Measurements from ENCODE around the gene SPRING1. TPM values are rescaled to one million over a fixed set of nuclear protein-coding genes. Genes with fewer than 3 reads are reported as not detected.

The SPRING1 gene
- total and polyA plus RNA-seq, 2 of the 4 experiments (the other 2 are of a cell fraction), result 12.4 to 14.0 TPM

DNA sequence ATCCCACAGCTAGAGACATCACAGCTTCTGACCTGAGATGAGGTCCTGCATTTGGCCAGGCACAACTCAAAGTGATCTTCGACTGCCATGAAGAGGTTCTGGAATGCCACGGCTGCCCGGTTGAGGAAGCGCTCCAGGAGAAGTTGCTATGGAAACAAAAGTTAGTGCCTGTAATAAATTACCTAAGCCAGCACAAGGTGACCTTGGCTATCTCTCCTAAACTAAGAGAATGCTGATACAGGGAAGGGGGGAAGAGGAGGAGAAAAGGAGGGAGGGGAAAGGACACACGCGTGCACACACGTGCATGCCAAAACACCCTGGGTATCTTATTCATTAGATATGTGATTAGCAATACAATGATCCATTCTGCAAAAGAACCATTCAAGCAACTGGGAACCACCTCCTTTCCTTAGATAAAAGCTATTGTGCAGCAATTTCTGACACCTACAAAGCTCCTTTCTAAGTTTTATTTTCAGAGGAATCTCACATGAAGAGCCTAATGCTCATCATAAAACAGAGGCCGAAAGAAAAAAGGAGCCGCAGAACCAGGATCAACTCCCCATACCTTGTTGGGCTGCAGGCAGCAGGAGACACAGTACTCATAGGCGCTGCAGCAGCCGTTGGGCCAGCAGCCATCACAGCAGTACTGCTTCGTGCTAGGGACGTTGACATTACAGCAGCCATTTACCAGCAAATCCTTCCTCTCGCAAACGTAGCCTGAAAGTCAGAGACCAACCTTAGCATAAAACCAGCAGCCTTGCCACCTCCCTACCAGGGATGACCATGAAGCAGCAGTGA lies 17.9 kb downstream of the SPRING1 start (continued):
- TF ChIP-seq SMC3 (IDR thresholded peaks at IDR 0.05; ENCODE audit: low read depth, low read length), result no peak

DNA sequence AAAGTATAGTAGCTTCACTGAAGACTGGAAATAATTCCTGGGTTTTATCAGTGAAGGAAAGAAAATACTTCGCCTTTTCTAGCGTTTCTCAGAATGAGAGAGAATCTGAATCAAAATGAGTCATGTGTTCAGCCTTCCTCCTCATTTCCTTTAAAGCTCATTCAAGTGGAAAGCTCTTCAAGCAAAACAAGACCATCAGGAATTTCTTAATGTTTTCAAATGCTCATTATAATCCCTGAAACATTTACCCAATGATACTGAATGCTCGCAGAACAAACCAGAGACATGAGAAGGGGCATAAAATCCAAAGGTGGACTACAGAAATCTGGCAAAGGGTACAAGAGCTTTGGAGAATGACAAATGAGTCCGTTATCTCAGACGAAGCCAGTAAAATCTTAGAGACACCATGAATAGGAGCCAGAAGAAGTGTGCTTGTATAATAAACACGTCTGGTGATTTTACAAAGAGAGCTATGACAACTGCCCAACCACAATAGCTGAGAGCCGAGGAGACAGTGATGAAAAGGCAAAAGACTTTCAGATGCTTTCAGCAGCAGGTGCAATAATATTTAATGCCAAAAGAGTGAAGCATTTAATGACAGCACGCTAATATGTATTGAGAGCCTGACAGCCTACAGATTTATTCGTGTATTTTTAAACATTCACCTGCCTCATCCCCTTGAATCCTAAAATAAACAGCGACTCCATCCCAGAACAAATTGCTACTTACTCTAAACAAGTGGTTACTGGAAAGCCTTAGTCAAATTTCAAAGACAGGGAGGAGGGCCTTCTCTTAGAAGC lies 19.0 kb downstream of the SPRING1 start:
- H2BK5ac ChIP-seq (ENCODE audit: low read depth, low read length, poor library complexity, severe bottlenecking), result no peak overlapping the region
- POLR2A ChIA-PET (ENCODE audit: unreplicated experiment), result interaction anchor here (0.7 kb wide), 1 partner anchor 42 kb away, joined by 3 read pairs; no protein-coding TSS in a partner anchor

More for the DNA sequence above, 19.0 kb downstream of the SPRING1 start:
- Histone ChIP-seq H3K18ac (ENCODE audit: low read depth, low read length) (no peak overlapping the region), H3K4me3 (ENCODE audit: insufficient read depth, low read depth, low read length) (no peak overlapping the region), H3K4me2 (ENCODE audit: low read depth, low read length) (peak overlapping the region; percentile 27; the same call in 1 of the 2 replicates), H2AK5ac (ENCODE audit: low read depth, low read length) (no peak overlapping the region), H4K20me1 (ENCODE audit: insufficient read depth, low read length) (peaks cover 7% of the 10 kb centered on the region; the same call in 1 of the 2 replicates), H2BK120ac (ENCODE audit: low read depth, low read length) (no peak overlapping the region), H3K79me1 (ENCODE audit: low read depth in 1 of 2, low read length in 2 of 2) (peaks cover 16 to 32% of the 10 kb centered on the region in 2 experiments), H2BK20ac (ENCODE audit: low read depth, low read length) (no peak overlapping the region), H2AK9ac (replicated peaks; ENCODE audit: low read depth, low read length, poor library complexity) (no peak overlapping the region), H3K9me1 (ENCODE audit: insufficient read depth, low read length) (peaks cover 9% of the 10 kb centered on the region; the same call in 1 of the 2 replicates), H3K9ac (ENCODE audit: low read depth, low read length) (no peak overlapping the region), H3K23ac (ENCODE audit: low read depth, low read length) (no peak overlapping the region), H3K4me1 (ENCODE audit: control insufficient read depth, insufficient read depth, low read length) (peaks cover 7% of the 10 kb centered on the region), H3K36me3 (ENCODE audit: control insufficient read depth, insufficient read depth, low read length) (peaks cover 8% of the 10 kb centered on the region), H4K91ac (ENCODE audit: insufficient read depth, low read depth, low read length) (no peak overlapping the region), H4K5ac (ENCODE audit: low read depth, low read length) (no peak overlapping the region), H4K8ac (ENCODE audit: low read depth in 2 of 2, low read length in 2 of 2) (no peak overlapping the region), H3K9me3 (ENCODE audit: control insufficient read depth, insufficient read depth, low read length) (no peaks in the 10 kb centered on the region), H3K27ac (ENCODE audit: insufficient read depth, low read length) (no peak overlapping the region), H2BK15ac (ENCODE audit: low read depth, low read length) (no peak overlapping the region), H3K27me3 (ENCODE audit: control insufficient read depth, insufficient read depth, low read length) (no peaks in the 10 kb centered on the region), H3K56ac (ENCODE audit: extremely low read depth, insufficient read depth, low read length) (no peak overlapping the region), H3K4ac (ENCODE audit: low read depth, low read length) (no peak overlapping the region), H3K14ac (replicated peaks; ENCODE audit: low read depth, low read length) (no peak overlapping the region), H2AFZ (replicated peaks; ENCODE audit: low read length, poor library complexity) (no peak overlapping the region)
- dilution Hi-C loops (cut with HindIII; ENCODE audit: low sequenced_read_pairs, unreplicated experiment) (no loop called here), in situ Hi-C loops (cut with MboI; ENCODE audit: low sequenced_read_pairs) (no loop called here), intact Hi-C loops (cut with micrococcal nuclease) (no loop called here)
- ATAC-seq (ENCODE audit: low read depth), result peak; percentile 64
- BruUV-seq (replicated peaks), result no TSS peak
- CTCF ChIA-PET, result interaction anchor here (0.5 to 1.7 kb wide), 3 partner anchors 10 to 164 kb away, joined by 4 to 9 read pairs (median 6); no protein-coding TSS in a partner anchor
- 40% methylated on average over 1 of the region's 10 CpGs; no CpG with 5 or more reads in 1 of the 2 experiments for WGBS, 2 experiments (ENCODE audit: extremely low coverage in 2 of 2, insufficient read length in 1 of 2)
- TF ChIP-seq POLR2A (IDR thresholded peaks at IDR 0.05; ENCODE audit: low read depth, low read length), result no peak
- TF ChIP-seq CHD1 (IDR thresholded peaks at IDR 0.05; ENCODE audit: low read depth, low read length), result no peak
- no peak for TF ChIP-seq NFE2L2 (IDR thresholded peaks at IDR 0.05; ENCODE audit: low read depth, low read length)
- no peak for TF ChIP-seq SMC3 (IDR thresholded peaks at IDR 0.05; ENCODE audit: low read depth, low read length)
- TF ChIP-seq, protein P1, sequence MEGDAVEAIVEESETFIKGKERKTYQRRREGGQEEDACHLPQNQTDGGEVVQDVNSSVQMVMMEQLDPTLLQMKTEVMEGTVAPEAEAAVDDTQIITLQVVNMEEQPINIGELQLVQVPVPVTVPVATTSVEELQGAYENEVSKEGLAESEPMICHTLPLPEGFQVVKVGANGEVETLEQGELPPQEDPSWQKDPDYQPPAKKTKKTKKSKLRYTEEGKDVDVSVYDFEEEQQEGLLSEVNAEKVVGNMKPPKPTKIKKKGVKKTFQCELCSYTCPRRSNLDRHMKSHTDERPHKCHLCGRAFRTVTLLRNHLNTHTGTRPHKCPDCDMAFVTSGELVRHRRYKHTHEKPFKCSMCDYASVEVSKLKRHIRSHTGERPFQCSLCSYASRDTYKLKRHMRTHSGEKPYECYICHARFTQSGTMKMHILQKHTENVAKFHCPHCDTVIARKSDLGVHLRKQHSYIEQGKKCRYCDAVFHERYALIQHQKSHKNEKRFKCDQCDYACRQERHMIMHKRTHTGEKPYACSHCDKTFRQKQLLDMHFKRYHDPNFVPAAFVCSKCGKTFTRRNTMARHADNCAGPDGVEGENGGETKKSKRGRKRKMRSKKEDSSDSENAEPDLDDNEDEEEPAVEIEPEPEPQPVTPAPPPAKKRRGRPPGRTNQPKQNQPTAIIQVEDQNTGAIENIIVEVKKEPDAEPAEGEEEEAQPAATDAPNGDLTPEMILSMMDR (conservative IDR thresholded peaks at IDR 0.05; ENCODE audit: low read depth, low read length), result no peak
- DNase-seq, result peak; percentile 56
